Glomerular visceral epithelial cell (primary cell): Measurements from ENCODE around the gene PLCB4.
A peak's percentile ranks its signal among the peaks of the same experiment; 100 is the strongest.

Source experiments
- DNase-seq: peaks from one replicate; pipeline ENCODE4 v3.0.0-alpha.2; 2016; ENCODE audit errors: extremely low spot score

PLCB4 gene

GRCh38 chr20:9269280-9269971, 200.5 kb downstream of the PLCB4 start:
- DNase-seq, result no peak

- DNase-seq, result peak; percentile 25
These were observed 201.9 kb downstream of the PLCB4 start for GRCh38 chr20:9270831-9271230.

- no peak for DNase-seq
These were observed 208.1 kb downstream of the PLCB4 start for GRCh38 chr20:9276966-9277468.

- no peak for DNase-seq
These were observed 211.1 kb downstream of the PLCB4 start for GRCh38 chr20:9279918-9280401.

GRCh38 chr20:9280666-9281065, 211.8 kb downstream of the PLCB4 start:
- DNase-seq, result no peak

- DNase-seq, result no peak
These were observed 212.9 kb downstream of the PLCB4 start for GRCh38 chr20:9281803-9282202.

GRCh38 chr20:9285617-9286016, 216.7 kb downstream of the PLCB4 start:
- DNase-seq, result no peak

GRCh38 chr20:9286501-9287461, 217.9 kb downstream of the PLCB4 start:
- peak; percentile 40 for DNase-seq

GRCh38 chr20:9287826-9288225, 218.9 kb downstream of the PLCB4 start:
- no peak for DNase-seq

GRCh38 chr20:9290331-9290730, 221.4 kb downstream of the PLCB4 start:
- no peak for DNase-seq

- no peak for DNase-seq
These were observed 224.3 kb downstream of the PLCB4 start for GRCh38 chr20:9293145-9293544.

GRCh38 chr20:9294041-9294440, 225.2 kb downstream of the PLCB4 start:
- DNase-seq, result peak; percentile 46

GRCh38 chr20:9298906-9299305, 230.0 kb downstream of the PLCB4 start:
- DNase-seq, result no peak

- no peak for DNase-seq
These were observed 231.2 kb downstream of the PLCB4 start for GRCh38 chr20:9300080-9300479.

- no peak for DNase-seq
These were observed 231.6 kb downstream of the PLCB4 start for GRCh38 chr20:9300534-9300933.

- DNase-seq, result no peak
These were observed 232.5 kb downstream of the PLCB4 start for GRCh38 chr20:9301129-9302090.

- no peak for DNase-seq
These were observed 233.2 kb downstream of the PLCB4 start for GRCh38 chr20:9302091-9302462.

- DNase-seq, result peak; percentile 32
These were observed 237.6 kb downstream of the PLCB4 start for GRCh38 chr20:9306521-9306920.

GRCh38 chr20:9308056-9308455, 239.2 kb downstream of the PLCB4 start:
- DNase-seq, result no peak

- no peak for DNase-seq
These were observed 242.2 kb downstream of the PLCB4 start for GRCh38 chr20:9311132-9311531.

GRCh38 chr20:9319687-9320384, 250.9 kb downstream of the PLCB4 start:
- DNase-seq, result no peak
